ENCODE measurements around the gene LRRTM1.

DNA sequence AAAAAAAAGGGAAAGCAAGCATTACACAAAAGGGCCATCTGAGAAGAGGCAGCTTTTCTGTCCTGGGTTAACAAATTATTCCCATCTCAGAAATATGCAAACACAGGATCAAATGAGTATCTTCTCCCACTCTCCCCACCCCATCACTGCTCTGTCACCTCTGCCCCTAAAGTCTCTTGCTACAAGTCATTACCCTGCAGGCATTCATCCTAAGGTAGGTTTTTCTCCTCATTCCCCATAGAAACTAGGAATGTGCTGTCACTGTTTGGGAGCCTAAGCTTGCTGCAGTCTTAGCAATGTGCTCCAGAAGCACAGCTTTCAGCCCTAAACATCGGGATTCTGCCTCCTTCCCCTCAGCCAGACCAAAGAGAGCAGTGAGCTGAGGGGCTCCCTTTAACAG, 3.6 kb downstream of the LRRTM1 start:
- TF ChIP-seq, protein P1, sequence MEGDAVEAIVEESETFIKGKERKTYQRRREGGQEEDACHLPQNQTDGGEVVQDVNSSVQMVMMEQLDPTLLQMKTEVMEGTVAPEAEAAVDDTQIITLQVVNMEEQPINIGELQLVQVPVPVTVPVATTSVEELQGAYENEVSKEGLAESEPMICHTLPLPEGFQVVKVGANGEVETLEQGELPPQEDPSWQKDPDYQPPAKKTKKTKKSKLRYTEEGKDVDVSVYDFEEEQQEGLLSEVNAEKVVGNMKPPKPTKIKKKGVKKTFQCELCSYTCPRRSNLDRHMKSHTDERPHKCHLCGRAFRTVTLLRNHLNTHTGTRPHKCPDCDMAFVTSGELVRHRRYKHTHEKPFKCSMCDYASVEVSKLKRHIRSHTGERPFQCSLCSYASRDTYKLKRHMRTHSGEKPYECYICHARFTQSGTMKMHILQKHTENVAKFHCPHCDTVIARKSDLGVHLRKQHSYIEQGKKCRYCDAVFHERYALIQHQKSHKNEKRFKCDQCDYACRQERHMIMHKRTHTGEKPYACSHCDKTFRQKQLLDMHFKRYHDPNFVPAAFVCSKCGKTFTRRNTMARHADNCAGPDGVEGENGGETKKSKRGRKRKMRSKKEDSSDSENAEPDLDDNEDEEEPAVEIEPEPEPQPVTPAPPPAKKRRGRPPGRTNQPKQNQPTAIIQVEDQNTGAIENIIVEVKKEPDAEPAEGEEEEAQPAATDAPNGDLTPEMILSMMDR (IDR thresholded peaks at IDR 0.05) = no peak
- TF ChIP-seq RFX5 (IDR thresholded peaks at IDR 0.05; ENCODE audit: low read length) (no peak), ELF1 (IDR thresholded peaks at IDR 0.05) (no peak), JUND (IDR thresholded peaks at IDR 0.05) (no peak), TEAD4 (IDR thresholded peaks at IDR 0.05; ENCODE audit: borderline replicate concordance, insufficient read depth) (no peak), GABPA (IDR thresholded peaks at IDR 0.05; ENCODE audit: low read depth) (no peak), POLR2AphosphoS5 (IDR thresholded peaks at IDR 0.05; ENCODE audit: low read depth, low read length) (no peak), GATA2 (CRISPR knock-in tag; IDR thresholded peaks at IDR 0.05) (no peak), FOSL2 (IDR thresholded peaks at IDR 0.05; ENCODE audit: borderline replicate concordance, low read depth) (no peak), FOXJ3 (CRISPR knock-in tag; IDR thresholded peaks at IDR 0.05) (no peak), TAF1 (IDR thresholded peaks at IDR 0.05; ENCODE audit: borderline replicate concordance, low read depth, low read length) (no peak)
- TF ChIP-seq, protein P2, sequence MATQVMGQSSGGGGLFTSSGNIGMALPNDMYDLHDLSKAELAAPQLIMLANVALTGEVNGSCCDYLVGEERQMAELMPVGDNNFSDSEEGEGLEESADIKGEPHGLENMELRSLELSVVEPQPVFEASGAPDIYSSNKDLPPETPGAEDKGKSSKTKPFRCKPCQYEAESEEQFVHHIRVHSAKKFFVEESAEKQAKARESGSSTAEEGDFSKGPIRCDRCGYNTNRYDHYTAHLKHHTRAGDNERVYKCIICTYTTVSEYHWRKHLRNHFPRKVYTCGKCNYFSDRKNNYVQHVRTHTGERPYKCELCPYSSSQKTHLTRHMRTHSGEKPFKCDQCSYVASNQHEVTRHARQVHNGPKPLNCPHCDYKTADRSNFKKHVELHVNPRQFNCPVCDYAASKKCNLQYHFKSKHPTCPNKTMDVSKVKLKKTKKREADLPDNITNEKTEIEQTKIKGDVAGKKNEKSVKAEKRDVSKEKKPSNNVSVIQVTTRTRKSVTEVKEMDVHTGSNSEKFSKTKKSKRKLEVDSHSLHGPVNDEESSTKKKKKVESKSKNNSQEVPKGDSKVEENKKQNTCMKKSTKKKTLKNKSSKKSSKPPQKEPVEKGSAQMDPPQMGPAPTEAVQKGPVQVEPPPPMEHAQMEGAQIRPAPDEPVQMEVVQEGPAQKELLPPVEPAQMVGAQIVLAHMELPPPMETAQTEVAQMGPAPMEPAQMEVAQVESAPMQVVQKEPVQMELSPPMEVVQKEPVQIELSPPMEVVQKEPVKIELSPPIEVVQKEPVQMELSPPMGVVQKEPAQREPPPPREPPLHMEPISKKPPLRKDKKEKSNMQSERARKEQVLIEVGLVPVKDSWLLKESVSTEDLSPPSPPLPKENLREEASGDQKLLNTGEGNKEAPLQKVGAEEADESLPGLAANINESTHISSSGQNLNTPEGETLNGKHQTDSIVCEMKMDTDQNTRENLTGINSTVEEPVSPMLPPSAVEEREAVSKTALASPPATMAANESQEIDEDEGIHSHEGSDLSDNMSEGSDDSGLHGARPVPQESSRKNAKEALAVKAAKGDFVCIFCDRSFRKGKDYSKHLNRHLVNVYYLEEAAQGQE (IDR thresholded peaks at IDR 0.05; ENCODE audit: low read depth, low read length) = no peak
- TF ChIP-seq, protein P3, sequence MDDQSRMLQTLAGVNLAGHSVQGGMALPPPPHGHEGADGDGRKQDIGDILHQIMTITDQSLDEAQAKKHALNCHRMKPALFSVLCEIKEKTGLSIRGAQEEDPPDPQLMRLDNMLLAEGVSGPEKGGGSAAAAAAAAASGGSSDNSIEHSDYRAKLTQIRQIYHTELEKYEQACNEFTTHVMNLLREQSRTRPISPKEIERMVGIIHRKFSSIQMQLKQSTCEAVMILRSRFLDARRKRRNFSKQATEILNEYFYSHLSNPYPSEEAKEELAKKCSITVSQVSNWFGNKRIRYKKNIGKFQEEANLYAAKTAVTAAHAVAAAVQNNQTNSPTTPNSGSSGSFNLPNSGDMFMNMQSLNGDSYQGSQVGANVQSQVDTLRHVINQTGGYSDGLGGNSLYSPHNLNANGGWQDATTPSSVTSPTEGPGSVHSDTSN (IDR thresholded peaks at IDR 0.05) = no peak
- TF ChIP-seq, protein P4, sequence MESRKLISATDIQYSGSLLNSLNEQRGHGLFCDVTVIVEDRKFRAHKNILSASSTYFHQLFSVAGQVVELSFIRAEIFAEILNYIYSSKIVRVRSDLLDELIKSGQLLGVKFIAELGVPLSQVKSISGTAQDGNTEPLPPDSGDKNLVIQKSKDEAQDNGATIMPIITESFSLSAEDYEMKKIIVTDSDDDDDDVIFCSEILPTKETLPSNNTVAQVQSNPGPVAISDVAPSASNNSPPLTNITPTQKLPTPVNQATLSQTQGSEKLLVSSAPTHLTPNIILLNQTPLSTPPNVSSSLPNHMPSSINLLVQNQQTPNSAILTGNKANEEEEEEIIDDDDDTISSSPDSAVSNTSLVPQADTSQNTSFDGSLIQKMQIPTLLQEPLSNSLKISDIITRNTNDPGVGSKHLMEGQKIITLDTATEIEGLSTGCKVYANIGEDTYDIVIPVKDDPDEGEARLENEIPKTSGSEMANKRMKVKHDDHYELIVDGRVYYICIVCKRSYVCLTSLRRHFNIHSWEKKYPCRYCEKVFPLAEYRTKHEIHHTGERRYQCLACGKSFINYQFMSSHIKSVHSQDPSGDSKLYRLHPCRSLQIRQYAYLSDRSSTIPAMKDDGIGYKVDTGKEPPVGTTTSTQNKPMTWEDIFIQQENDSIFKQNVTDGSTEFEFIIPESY (IDR thresholded peaks at IDR 0.05; ENCODE audit: borderline replicate concordance, low read depth) = no peak

All from SK-N-SH (cell line).